ENCODE results near the gene DLK1.

Gene DLK1

GRCh38 chr14:100715332-100715731, 11.4 kb upstream of the DLK1 start:
- H3K79me2 ChIP-seq (ENCODE audit: control insufficient read depth, insufficient read depth, low read length, unreplicated experiment), result no peaks in the 10 kb centered on the region
- no peaks in the 10 kb centered on the region for H3K36me3 ChIP-seq (ENCODE audit: insufficient read depth, low read length)
- no peak overlapping the region for H3K27ac ChIP-seq (ENCODE audit: low read depth, low read length)
- H2AFZ ChIP-seq (ENCODE audit: low read length, unreplicated experiment), result no peak overlapping the region
- no peaks in the 10 kb centered on the region for H3K4me1 ChIP-seq (ENCODE audit: control insufficient read depth, insufficient read depth, low read length, unreplicated experiment)
- H3K27me3 ChIP-seq (ENCODE audit: insufficient read depth, low read length), result peaks cover 8% of the 10 kb centered on the region; the same call in 1 of the 2 replicates
- no peak overlapping the region for H3K4me3 ChIP-seq (ENCODE audit: low read depth, low read length)

DNA sequence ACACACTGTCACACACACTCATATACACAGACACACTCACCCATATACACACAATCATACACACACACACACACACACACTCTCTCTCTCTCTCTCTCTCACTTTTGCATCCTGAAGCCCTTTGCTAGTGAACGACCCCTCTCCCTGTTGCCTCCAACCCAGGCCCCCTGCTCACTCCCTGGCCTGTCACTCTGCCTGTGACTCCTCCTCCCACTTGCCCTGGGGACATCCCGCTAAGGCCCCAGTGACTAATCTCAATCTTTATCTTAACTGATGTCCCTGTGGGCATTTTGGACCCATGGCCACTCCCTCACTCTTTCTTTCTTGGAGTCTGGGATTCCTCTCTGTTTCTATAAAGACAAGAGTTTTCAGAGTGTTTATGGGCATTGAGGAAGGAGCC, 10.9 kb upstream of the DLK1 start:
- Histone ChIP-seq H3K27ac (ENCODE audit: low read depth, low read length) (no peak overlapping the region), H3K36me3 (ENCODE audit: insufficient read depth, low read length) (no peaks in the 10 kb centered on the region), H2AFZ (ENCODE audit: low read length, unreplicated experiment) (no peak overlapping the region), H3K27me3 (ENCODE audit: insufficient read depth, low read length) (peaks cover 8% of the 10 kb centered on the region; the same call in 1 of the 2 replicates), H3K4me1 (ENCODE audit: control insufficient read depth, insufficient read depth, low read length, unreplicated experiment) (no peaks in the 10 kb centered on the region), H3K79me2 (ENCODE audit: control insufficient read depth, insufficient read depth, low read length, unreplicated experiment) (no peaks in the 10 kb centered on the region), H3K4me3 (ENCODE audit: low read depth, low read length) (no peak overlapping the region)

DNA sequence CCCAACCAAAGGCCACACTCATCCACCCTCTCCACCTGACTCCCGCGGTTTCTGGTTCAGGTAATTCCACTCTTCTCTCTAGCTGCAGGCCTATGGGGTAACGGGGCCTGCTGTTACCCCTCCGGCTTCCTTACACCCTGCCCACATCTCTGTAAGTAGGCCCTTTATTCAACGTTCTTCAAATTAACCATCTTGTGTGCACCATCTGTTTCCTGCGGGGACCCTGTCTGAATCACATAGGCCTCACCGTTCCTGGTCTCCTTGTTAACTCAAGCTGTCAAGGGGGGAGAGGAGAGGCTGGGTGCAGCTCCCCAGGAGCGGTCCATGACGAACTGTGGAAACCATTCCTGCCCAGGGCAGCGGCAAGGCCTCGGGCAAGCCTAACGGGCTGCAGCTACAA, 9.3 kb upstream of the DLK1 start:
- H3K4me3 ChIP-seq (ENCODE audit: low read depth, low read length), result no peak overlapping the region

DNA sequence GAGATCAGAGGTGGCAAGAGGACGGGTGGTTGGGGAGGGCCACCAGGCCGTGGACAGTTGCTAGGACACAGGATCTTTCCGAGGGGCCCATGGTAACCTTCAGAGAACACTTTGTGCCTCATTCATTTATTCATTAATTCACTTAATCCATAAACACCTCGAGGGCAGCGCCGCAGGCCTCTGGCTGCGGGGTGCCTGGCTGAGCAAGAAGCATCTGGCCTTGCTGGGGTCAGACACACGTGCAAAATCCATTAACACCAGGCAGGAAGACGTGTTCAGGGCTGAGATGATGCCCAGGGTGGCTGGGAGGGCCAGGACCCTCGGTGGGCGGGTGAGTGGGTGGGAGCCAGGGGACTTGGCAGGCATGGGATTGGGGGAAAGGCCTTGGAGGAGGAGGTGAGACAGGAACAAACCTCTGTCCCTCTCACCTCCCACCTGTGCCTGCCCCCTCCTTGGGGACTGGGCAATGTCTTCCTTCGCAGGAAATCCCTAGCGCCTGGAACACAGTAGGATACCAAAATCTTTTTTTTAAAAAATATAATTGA, 6.6 kb upstream of the DLK1 start:
- H3K27me3 ChIP-seq (ENCODE audit: insufficient read depth, low read length), result peaks cover 24% of the 10 kb centered on the region
- no peak overlapping the region for H2AFZ ChIP-seq (ENCODE audit: low read length, unreplicated experiment)
- no peak overlapping the region for H3K4me3 ChIP-seq (ENCODE audit: low read depth, low read length)
- H3K79me2 ChIP-seq (ENCODE audit: control insufficient read depth, insufficient read depth, low read length, unreplicated experiment), result no peaks in the 10 kb centered on the region
- no peaks in the 10 kb centered on the region for H3K36me3 ChIP-seq (ENCODE audit: insufficient read depth, low read length)
- peaks cover 4% of the 10 kb centered on the region for H3K4me1 ChIP-seq (ENCODE audit: control insufficient read depth, insufficient read depth, low read length, unreplicated experiment)
- no peak overlapping the region for H3K27ac ChIP-seq (ENCODE audit: low read depth, low read length)

More for the DNA sequence above, 9.3 kb upstream of the DLK1 start:
- H3K36me3 ChIP-seq (ENCODE audit: insufficient read depth, low read length), result no peaks in the 10 kb centered on the region
- peaks cover 8% of the 10 kb centered on the region; the same call in 1 of the 2 replicates for H3K27me3 ChIP-seq (ENCODE audit: insufficient read depth, low read length)
- H3K27ac ChIP-seq (ENCODE audit: low read depth, low read length), result no peak overlapping the region
- peaks cover 4% of the 10 kb centered on the region for H3K4me1 ChIP-seq (ENCODE audit: control insufficient read depth, insufficient read depth, low read length, unreplicated experiment)
- no peaks in the 10 kb centered on the region for H3K79me2 ChIP-seq (ENCODE audit: control insufficient read depth, insufficient read depth, low read length, unreplicated experiment)
- H2AFZ ChIP-seq (ENCODE audit: low read length, unreplicated experiment), result no peak overlapping the region

DNA sequence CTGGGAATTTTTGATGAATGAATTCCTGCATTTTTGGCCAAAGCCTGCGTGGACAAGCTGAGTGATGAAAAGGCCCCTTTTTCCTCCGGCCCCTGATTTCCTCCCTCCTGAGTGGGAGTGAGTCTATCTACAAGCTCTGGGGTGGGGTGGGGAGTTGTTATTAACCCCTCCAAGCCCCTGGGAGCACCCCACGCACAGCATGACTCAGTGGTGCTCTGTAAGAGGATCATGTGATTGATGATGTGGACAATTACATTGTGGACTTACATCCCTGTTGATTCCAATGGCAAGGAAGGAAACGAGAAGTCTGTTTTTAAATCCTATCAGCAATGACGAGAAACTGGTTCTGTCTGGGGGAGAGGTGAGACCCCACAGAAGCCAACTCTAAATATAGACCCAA, 5.1 kb upstream of the DLK1 start:
- H3K27me3 ChIP-seq (ENCODE audit: insufficient read depth, low read length), result peaks cover 39% of the 10 kb centered on the region
- peaks cover 4% of the 10 kb centered on the region for H3K4me1 ChIP-seq (ENCODE audit: control insufficient read depth, insufficient read depth, low read length, unreplicated experiment)
- no peaks in the 10 kb centered on the region for H3K79me2 ChIP-seq (ENCODE audit: control insufficient read depth, insufficient read depth, low read length, unreplicated experiment)
- no peak overlapping the region for H3K27ac ChIP-seq (ENCODE audit: low read depth, low read length)
- no peaks in the 10 kb centered on the region for H3K36me3 ChIP-seq (ENCODE audit: insufficient read depth, low read length)
- no peak overlapping the region for H3K4me3 ChIP-seq (ENCODE audit: low read depth, low read length)
- H2AFZ ChIP-seq (ENCODE audit: low read length, unreplicated experiment), result no peak overlapping the region

DNA sequence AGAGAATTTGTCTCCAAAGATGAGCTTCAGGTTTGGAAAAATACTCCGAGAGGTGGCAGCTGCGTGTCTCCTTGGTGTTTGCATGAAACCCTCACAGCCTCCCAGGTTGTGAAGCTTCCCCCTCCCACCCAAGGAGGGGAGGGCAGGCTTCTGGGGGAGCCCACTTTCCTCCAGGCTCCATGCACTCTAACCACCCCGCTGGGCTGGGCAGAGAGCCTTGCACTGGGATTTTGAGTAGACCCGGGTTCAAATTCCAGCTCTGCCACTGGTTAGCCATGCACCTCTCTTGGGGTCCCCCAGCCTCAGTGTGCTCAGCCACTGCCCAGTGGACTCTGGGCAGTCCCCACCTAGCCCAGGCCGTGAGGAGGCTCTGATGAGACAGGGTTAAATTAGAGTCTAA, 4.3 kb upstream of the DLK1 start:
- Histone ChIP-seq H3K36me3 (ENCODE audit: insufficient read depth, low read length) (no peaks in the 10 kb centered on the region), H2AFZ (ENCODE audit: low read length, unreplicated experiment) (no peak overlapping the region), H3K27me3 (ENCODE audit: insufficient read depth, low read length) (peaks cover 45% of the 10 kb centered on the region), H3K4me1 (ENCODE audit: control insufficient read depth, insufficient read depth, low read length, unreplicated experiment) (peaks cover 4% of the 10 kb centered on the region), H3K27ac (ENCODE audit: low read depth, low read length) (no peak overlapping the region), H3K79me2 (ENCODE audit: control insufficient read depth, insufficient read depth, low read length, unreplicated experiment) (no peaks in the 10 kb centered on the region), H3K4me3 (ENCODE audit: low read depth, low read length) (no peak overlapping the region)

DNA sequence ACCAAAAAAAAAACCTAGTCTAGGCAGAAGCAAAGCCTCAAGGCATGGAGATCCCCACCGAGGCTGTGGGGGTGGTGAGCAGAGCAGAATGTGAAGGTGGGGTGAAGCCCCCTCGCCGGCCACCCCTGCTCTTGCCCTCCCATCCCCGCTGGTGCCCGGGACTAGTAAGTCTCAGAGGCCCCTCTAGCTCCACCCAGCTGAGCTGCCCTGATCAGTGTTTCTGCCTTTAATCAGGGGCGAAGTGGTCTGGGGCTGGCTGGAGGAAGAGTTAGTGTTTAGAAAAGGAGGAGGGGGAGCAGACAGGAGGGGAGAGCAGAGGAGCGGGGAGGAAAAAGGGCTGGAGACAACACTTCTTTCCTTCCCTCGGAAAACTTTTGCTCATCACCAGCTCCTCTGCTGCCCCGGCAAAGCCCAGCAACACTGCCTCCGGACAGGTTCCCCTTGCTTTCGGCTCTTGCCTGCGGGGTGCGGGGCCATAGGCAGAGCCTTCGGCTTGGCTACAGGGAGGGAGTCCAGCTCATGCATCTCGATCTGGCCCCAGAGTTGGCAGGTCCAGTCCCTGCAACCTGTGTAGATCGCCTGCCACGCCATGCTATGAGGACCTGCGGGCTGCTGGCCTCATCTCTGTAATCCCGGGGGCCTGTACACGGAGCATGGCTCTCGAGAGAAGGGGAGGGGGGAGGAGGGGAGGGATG, 3.4 kb upstream of the DLK1 start:
- Histone ChIP-seq H3K4me1 (ENCODE audit: control insufficient read depth, insufficient read depth, low read length, unreplicated experiment) (peaks cover 4% of the 10 kb centered on the region), H3K27ac (ENCODE audit: low read depth, low read length) (no peak overlapping the region), H3K27me3 (ENCODE audit: insufficient read depth, low read length) (peaks cover 54% of the 10 kb centered on the region), H3K79me2 (ENCODE audit: control insufficient read depth, insufficient read depth, low read length, unreplicated experiment) (no peaks in the 10 kb centered on the region), H3K4me3 (ENCODE audit: low read depth, low read length) (no peak overlapping the region), H3K36me3 (ENCODE audit: insufficient read depth, low read length) (no peaks in the 10 kb centered on the region), H2AFZ (ENCODE audit: low read length, unreplicated experiment) (no peak overlapping the region)

- Histone ChIP-seq H3K4me3 (ENCODE audit: low read depth, low read length) (no peak overlapping the region), H3K36me3 (ENCODE audit: insufficient read depth, low read length) (no peaks in the 10 kb centered on the region), H2AFZ (ENCODE audit: low read length, unreplicated experiment) (no peak overlapping the region), H3K4me1 (ENCODE audit: control insufficient read depth, insufficient read depth, low read length, unreplicated experiment) (peaks cover 4% of the 10 kb centered on the region), H3K27ac (ENCODE audit: low read depth, low read length) (no peak overlapping the region), H3K79me2 (ENCODE audit: control insufficient read depth, insufficient read depth, low read length, unreplicated experiment) (no peaks in the 10 kb centered on the region), H3K27me3 (ENCODE audit: insufficient read depth, low read length) (peaks cover 58% of the 10 kb centered on the region)
Measured at GRCh38 chr14:100723830-100724437, 2.8 kb upstream of the DLK1 start.

DNA sequence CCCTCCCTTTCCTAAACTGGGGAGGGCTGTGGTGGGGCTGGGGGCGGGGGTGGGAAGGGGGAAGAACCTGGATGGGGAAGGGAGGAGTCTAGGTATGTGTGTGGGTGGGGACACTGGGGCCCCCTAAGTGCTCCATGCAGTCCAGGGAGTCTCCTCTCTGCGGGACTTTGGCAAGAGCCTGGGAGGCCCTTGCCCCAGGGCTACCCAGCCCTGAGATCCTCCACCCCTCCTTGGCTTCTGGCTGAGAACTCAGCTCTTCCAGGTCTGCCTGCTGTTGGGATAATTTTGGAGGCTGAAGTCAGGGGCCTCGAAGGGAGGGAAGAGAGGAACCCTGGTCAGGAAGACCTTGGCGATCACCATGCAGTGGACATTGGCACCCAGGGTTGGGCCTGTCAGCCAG, 2.2 kb upstream of the DLK1 start:
- H3K27ac ChIP-seq (ENCODE audit: low read depth, low read length), result no peak overlapping the region

GRCh38 chr14:100725587-100726387, 905 bp upstream of the DLK1 start:
- Histone ChIP-seq H3K4me3 (ENCODE audit: low read depth, low read length) (no peak overlapping the region), H3K36me3 (ENCODE audit: insufficient read depth, low read length) (no peaks in the 10 kb centered on the region), H3K79me2 (ENCODE audit: control insufficient read depth, insufficient read depth, low read length, unreplicated experiment) (no peaks in the 10 kb centered on the region), H2AFZ (ENCODE audit: low read length, unreplicated experiment) (no peak overlapping the region), H3K27ac (ENCODE audit: low read depth, low read length) (no peak overlapping the region), H3K4me1 (ENCODE audit: control insufficient read depth, insufficient read depth, low read length, unreplicated experiment) (peaks cover 4% of the 10 kb centered on the region), H3K27me3 (ENCODE audit: insufficient read depth, low read length) (peaks cover 66% of the 10 kb centered on the region)

More for the DNA sequence above, 2.2 kb upstream of the DLK1 start:
- Histone ChIP-seq H3K4me3 (ENCODE audit: low read depth, low read length) (no peak overlapping the region), H3K4me1 (ENCODE audit: control insufficient read depth, insufficient read depth, low read length, unreplicated experiment) (peaks cover 4% of the 10 kb centered on the region), H3K79me2 (ENCODE audit: control insufficient read depth, insufficient read depth, low read length, unreplicated experiment) (no peaks in the 10 kb centered on the region), H3K36me3 (ENCODE audit: insufficient read depth, low read length) (no peaks in the 10 kb centered on the region), H3K27me3 (ENCODE audit: insufficient read depth, low read length) (peaks cover 58% of the 10 kb centered on the region), H2AFZ (ENCODE audit: low read length, unreplicated experiment) (no peak overlapping the region)
